ENCODE results near the gene ANKFY1. TPM values are rescaled to one million over a fixed set of nuclear protein-coding genes. Genes with fewer than 3 reads are reported as not detected.

Gene ANKFY1
- polyA plus RNA-seq, 1 experiment, result 43.5 TPM

DNA sequence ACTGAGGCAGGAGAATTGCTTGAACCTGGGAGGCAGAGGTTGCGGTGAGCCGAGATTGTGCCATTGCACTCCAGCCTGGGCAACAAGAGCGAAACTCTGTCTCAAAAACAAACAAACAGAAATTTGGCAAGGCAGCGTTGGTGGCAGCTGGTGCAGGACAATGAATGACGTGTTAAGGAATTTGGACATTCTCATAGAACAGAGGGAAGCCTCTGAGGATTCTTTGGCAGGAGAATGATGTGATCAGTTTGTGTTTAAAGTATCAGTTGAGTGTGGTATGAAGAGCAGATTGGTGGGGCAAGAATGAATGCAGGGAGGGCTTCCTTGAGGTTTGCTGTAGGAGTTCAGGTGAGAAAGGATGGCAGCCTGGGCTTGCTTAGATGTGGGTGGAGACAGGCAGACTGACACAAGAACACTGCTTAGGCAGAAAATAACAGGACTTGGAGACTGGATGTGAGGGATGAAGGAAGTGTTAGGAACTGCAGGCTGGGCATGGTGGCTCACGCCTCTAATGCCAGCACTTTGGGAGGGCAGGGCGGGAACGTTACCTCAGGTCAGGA lies 115.9 kb downstream of the ANKFY1 start:
- ChIA-PET POLR2A (no interaction called here), CTCF (no interaction called here)
- TF ChIP-seq, protein P1, sequence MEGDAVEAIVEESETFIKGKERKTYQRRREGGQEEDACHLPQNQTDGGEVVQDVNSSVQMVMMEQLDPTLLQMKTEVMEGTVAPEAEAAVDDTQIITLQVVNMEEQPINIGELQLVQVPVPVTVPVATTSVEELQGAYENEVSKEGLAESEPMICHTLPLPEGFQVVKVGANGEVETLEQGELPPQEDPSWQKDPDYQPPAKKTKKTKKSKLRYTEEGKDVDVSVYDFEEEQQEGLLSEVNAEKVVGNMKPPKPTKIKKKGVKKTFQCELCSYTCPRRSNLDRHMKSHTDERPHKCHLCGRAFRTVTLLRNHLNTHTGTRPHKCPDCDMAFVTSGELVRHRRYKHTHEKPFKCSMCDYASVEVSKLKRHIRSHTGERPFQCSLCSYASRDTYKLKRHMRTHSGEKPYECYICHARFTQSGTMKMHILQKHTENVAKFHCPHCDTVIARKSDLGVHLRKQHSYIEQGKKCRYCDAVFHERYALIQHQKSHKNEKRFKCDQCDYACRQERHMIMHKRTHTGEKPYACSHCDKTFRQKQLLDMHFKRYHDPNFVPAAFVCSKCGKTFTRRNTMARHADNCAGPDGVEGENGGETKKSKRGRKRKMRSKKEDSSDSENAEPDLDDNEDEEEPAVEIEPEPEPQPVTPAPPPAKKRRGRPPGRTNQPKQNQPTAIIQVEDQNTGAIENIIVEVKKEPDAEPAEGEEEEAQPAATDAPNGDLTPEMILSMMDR (IDR thresholded peaks at IDR 0.05; ENCODE audit: insufficient read depth, low read depth, low read length), result no peak
- H3K4me3 ChIP-seq (ENCODE audit: low read depth, low read length), result no peak overlapping the region
- no peak for DNase-seq (ENCODE audit: low read depth)
- 0 out of 2 replicates have a peak, but pooled peaks cover 1% of the 10 kb centered on the region for H3K36me3 ChIP-seq (ENCODE audit: control insufficient read depth, insufficient read depth, low read length)
- H3K27me3 ChIP-seq (ENCODE audit: control insufficient read depth, insufficient read depth, low read length), result no peaks in the 10 kb centered on the region

DNA sequence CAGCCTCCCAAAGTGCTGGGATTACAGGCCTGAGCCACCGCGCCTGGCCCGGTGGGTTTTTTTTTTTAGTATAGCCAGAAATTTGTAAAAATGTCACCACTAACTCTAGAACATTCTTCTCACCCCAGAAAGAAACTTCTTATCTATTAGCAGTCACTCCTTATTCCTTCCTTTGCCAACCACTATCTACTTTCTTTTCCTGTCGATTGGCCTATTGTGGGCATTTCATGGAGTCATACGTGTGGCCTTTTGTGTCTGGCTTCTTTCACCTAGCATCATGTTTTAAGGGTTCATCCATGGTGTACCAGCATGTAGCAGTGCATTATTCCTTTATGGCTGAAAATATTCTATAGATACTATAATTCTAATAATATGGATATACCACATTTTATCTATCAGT lies 117.1 kb downstream of the ANKFY1 start:
- ChIA-PET POLR2A (no interaction called here), CTCF (interaction anchor here (1.0 kb wide), 1 partner anchor 10 kb away, joined by 3 read pairs; no protein-coding TSS in a partner anchor)
- Histone ChIP-seq H3K27me3 (ENCODE audit: control insufficient read depth, insufficient read depth, low read length) (no peaks in the 10 kb centered on the region), H3K4me3 (ENCODE audit: low read depth, low read length) (no peak overlapping the region), H3K36me3 (ENCODE audit: control insufficient read depth, insufficient read depth, low read length) (0 out of 2 replicates have a peak, but pooled peaks cover 1% of the 10 kb centered on the region)
- TF ChIP-seq, protein P1 (IDR thresholded peaks at IDR 0.05; ENCODE audit: insufficient read depth, low read depth, low read length), result no peak
- no peak for DNase-seq (ENCODE audit: low read depth)

DNA sequence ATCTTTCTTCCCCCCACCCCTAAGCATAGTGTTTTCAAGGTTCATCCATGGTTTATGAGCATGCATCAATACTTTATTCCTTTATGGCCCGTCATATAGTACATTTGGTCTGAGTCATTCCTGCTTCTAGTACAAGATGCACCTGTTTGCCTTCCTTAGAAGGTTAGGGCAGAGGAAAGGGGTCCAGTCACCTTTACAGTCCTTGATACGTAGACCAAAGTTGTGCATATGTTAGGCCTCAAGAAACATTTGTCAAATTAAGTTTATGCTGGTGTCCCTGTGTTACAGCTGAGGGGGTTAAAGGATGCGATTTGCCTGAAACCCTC lies 119.4 kb downstream of the ANKFY1 start:
- H3K27me3 ChIP-seq (ENCODE audit: control insufficient read depth, insufficient read depth, low read length), result no peaks in the 10 kb centered on the region
- POLR2A ChIA-PET, result interaction anchor here (0.7 kb wide), 1 partner anchor 86 kb away, joined by 3 read pairs; no protein-coding TSS in a partner anchor
- TF ChIP-seq, protein P1 (IDR thresholded peaks at IDR 0.05; ENCODE audit: insufficient read depth, low read depth, low read length), result no peak
- H3K36me3 ChIP-seq (ENCODE audit: control insufficient read depth, insufficient read depth, low read length), result no peaks in the 10 kb centered on the region
- H3K4me3 ChIP-seq (ENCODE audit: low read depth, low read length), result peak overlapping the region; percentile 97
- DNase-seq (ENCODE audit: low read depth), result no peak
- CTCF ChIA-PET, result interaction anchor here (1.4 kb wide), 1 partner anchor 16 kb away, joined by 5 read pairs; no protein-coding TSS in a partner anchor

DNA sequence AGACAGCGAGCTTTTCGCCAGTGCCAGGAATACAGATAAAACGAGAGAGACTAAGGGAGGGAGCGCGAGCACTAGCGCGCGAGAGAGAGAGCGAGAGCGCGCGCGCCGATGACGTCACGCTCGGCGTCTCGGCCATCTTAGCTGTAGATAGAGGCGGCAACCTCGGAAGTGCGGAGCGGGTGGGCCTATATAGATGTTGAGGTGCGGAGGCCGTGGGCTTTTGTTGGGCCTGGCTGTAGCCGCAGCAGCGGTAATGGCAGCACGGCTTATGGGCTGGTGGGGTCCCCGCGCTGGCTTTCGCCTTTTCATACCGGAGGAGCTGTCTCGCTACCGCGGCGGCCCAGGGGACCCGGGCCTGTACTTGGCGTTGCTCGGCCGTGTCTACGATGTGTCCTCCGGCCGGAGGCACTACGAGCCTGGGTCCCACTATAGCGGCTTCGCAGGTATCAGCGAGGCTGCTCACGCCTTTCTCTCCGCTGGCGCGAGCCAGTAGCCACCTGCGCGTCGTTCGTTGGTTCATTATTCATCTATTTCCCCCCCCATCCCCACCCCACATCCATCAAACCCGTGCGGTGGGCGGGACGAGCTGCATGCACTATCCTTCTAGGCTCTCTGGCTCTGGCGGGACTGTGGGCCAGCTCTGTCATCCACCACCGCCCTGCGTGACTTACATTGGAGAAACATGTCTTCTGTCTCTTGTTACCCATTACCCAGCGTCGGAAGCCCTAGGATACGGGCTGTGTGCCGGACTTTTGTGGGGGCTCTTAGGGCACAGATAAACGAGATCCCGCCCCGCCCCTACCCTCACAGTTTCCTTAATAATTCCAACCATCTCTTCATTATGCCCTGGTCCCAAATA lies 120.0 kb downstream of the ANKFY1 start:
- Histone ChIP-seq H3K27me3 (ENCODE audit: control insufficient read depth, insufficient read depth, low read length) (no peaks in the 10 kb centered on the region), H3K36me3 (ENCODE audit: control insufficient read depth, insufficient read depth, low read length) (no peaks in the 10 kb centered on the region), H3K4me3 (ENCODE audit: low read depth, low read length) (peak overlapping the region; percentile 97)
- peak; percentile 50 for DNase-seq (ENCODE audit: low read depth)
- POLR2A ChIA-PET, result interaction anchor here (0.6 to 0.7 kb wide), 3 partner anchors 27 to 229 kb away, joined by 3 to 8 read pairs (median 3); no protein-coding TSS in a partner anchor
- TF ChIP-seq, protein P1 (IDR thresholded peaks at IDR 0.05; ENCODE audit: insufficient read depth, low read depth, low read length), result no peak
- CTCF ChIA-PET, result interaction anchor here (0.6 to 1.4 kb wide), 5 partner anchors 14 to 280 kb away, joined by 3 to 5 read pairs (median 4); no protein-coding TSS in a partner anchor
